DND-41 (cell line): ENCODE data around the gene MKNK2.

Source experiments
- ATAC-seq: fragments of 200-7000 bp; cut with Tn5 transposase; 3 replicates; pipeline ENCODE4 v1.9.1; 2021; ENCODE audit warnings: low read depth; ENCODE audit not compliant: insufficient read depth
- DNase-seq: peaks from one replicate; pipeline ENCODE4 v3.0.0-alpha.2; 2020
- H2AFZ ChIP-seq: 2 replicates; pipeline ENCODE4 v1.6.0; 2012; ENCODE audit warnings: low read depth, low read length
- H3K27ac ChIP-seq: 2 replicates; pipeline ENCODE4 v1.5.1; 2012; ENCODE audit warnings: low read length, inconsistent platforms
- H3K27me3 ChIP-seq: fragments of 200-600 bp; sonication (generic); 2 replicates; pipeline ENCODE4 v1.6.0; 2012; ENCODE audit warnings: low read length, mild to moderate bottlenecking, inconsistent platforms; ENCODE audit not compliant: insufficient read depth, poor library complexity
- H3K36me3 ChIP-seq: 2 replicates; pipeline ENCODE4 v1.5.1; 2012; ENCODE audit warnings: low read length, inconsistent platforms; ENCODE audit not compliant: insufficient read depth
- H3K4me1 ChIP-seq: 2 replicates; pipeline ENCODE4 v1.5.1; 2012; ENCODE audit warnings: mild to moderate bottlenecking, low read length; ENCODE audit not compliant: insufficient read depth
- H3K4me2 ChIP-seq: 2 replicates; pipeline ENCODE4 v1.6.0; 2012; ENCODE audit warnings: mild to moderate bottlenecking, moderate library complexity, low read length, inconsistent platforms; ENCODE audit not compliant: insufficient read depth
- H3K4me3 ChIP-seq, 2 experiments: fragments of 200-600 bp in 1 of 2; shearing (Covaris generic) in 1 of 2; 2 replicates each; pipeline ENCODE4 v1.5.1; 2012 to 2016; ENCODE audit warnings: inconsistent platforms in 2 of 2, low read length in 2 of 2, mild to moderate bottlenecking in 2 of 2, low read depth in 1 of 2, moderate library complexity in 1 of 2
- H3K79me2 ChIP-seq: 2 replicates; pipeline ENCODE4 v1.6.0; 2012; ENCODE audit warnings: low read length, inconsistent platforms; ENCODE audit not compliant: insufficient read depth
- H3K9ac ChIP-seq: 2 replicates; pipeline ENCODE4 v1.6.0; 2012; ENCODE audit warnings: low read depth, mild to moderate bottlenecking, inconsistent platforms, low read length, moderate library complexity
- H3K9me3 ChIP-seq: 2 replicates; pipeline ENCODE4 v1.5.1; 2012; ENCODE audit warnings: low read length, moderate library complexity, mild to moderate bottlenecking, inconsistent platforms; ENCODE audit not compliant: insufficient read depth, severe bottlenecking
- H4K20me1 ChIP-seq: 2 replicates; pipeline ENCODE4 v1.6.0; 2012; ENCODE audit warnings: low read length; ENCODE audit not compliant: insufficient read depth
- CTCF ChIP-seq: IDR thresholded peaks from 2 replicates; pipeline ENCODE4 v1.5.1; 2012; ENCODE audit warnings: borderline replicate concordance, low read length, moderate library complexity, mild to moderate bottlenecking; ENCODE audit not compliant: poor library complexity, severe bottlenecking; ENCODE audit errors: extremely low read depth
- EZH2 ChIP-seq: IDR thresholded peaks from 3 replicates; pipeline ENCODE4 v1.6.1; 2012; ENCODE audit warnings: borderline replicate concordance, low read depth, mild to moderate bottlenecking, moderate library complexity, low read length, inconsistent platforms; ENCODE audit not compliant: severe bottlenecking

Gene MKNK2

GRCh38 chr19:2010135-2010668, 40.8 kb downstream of the MKNK2 start:
- Histone ChIP-seq H3K4me2 (no peak overlapping the region), H3K4me3 (no peak overlapping the region), H3K27me3 (no peaks in the 10 kb centered on the region), H4K20me1 (peaks cover 45% of the 10 kb centered on the region), H3K4me1 (peaks cover 36% of the 10 kb centered on the region), H3K36me3 (peaks cover 32% of the 10 kb centered on the region), H3K9ac (no peak overlapping the region), H2AFZ (no peak overlapping the region), H3K79me2 (peaks cover 96% of the 10 kb centered on the region), H3K9me3 (no peaks in the 10 kb centered on the region), H3K27ac (no peak overlapping the region)
- DNase-seq (no peak), ATAC-seq (no peak)
- TF ChIP-seq EZH2 (no peak), CTCF (no peak)

DNA sequence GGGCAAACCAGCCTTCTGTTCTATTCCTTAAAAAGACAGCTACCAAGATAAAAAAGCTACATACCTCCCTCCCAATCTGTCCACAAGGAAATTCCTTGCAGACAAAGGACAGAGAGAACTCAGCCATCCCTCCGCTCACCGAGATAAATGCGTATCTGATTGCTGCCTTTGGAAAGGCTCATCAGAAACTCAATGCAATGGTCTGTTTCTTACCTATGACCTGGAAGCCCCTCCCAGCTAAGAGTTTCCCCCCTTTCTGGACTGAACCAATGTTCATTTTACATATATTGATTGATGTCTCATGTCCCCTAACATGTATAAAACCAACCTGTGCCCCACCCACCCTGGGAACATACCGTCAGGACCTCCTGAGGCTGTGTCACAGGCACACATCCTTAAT, 47.2 kb downstream of the MKNK2 start:
- Histone ChIP-seq H3K9me3 (no peaks in the 10 kb centered on the region), H3K36me3 (peaks cover 50% of the 10 kb centered on the region), H3K27ac (no peak overlapping the region), H4K20me1 (peaks cover 34% of the 10 kb centered on the region), H3K27me3 (no peaks in the 10 kb centered on the region), H3K4me3 (no peak overlapping the region), H3K4me2 (no peak overlapping the region), H2AFZ (no peak overlapping the region), H3K9ac (no peak overlapping the region), H3K4me1 (no peaks in the 10 kb centered on the region), H3K79me2 (peaks cover 75% of the 10 kb centered on the region)
- TF ChIP-seq CTCF (no peak), EZH2 (no peak)
- ATAC-seq (no peak), DNase-seq (no peak)

GRCh38 chr19:1999856-2000515, 51.1 kb downstream of the MKNK2 start:
- H2AFZ ChIP-seq: no peak overlapping the region
- DNase-seq: no peak
- no peak overlapping the region for H3K9ac ChIP-seq
- no peak for TF ChIP-seq EZH2
- no peak for TF ChIP-seq CTCF
- no peak overlapping the region for H3K4me2 ChIP-seq
- H3K36me3 ChIP-seq: peaks cover 76% of the 10 kb centered on the region
- no peaks in the 10 kb centered on the region for H3K4me1 ChIP-seq
- peaks cover 41% of the 10 kb centered on the region for H4K20me1 ChIP-seq
- H3K9me3 ChIP-seq: no peaks in the 10 kb centered on the region
- no peak overlapping the region for H3K4me3 ChIP-seq
- no peaks in the 10 kb centered on the region for H3K27me3 ChIP-seq
- H3K79me2 ChIP-seq: peaks cover 44% of the 10 kb centered on the region
- ATAC-seq: no peak
- no peak overlapping the region for H3K27ac ChIP-seq
